ENCODE data around the gene SURF6. TPM values are rescaled to one million over a fixed set of nuclear protein-coding genes. Genes with fewer than 3 reads are reported as not detected.

SURF6 gene
- total RNA-seq, 1 experiment from 2014 or later = 21.2 TPM

DNA sequence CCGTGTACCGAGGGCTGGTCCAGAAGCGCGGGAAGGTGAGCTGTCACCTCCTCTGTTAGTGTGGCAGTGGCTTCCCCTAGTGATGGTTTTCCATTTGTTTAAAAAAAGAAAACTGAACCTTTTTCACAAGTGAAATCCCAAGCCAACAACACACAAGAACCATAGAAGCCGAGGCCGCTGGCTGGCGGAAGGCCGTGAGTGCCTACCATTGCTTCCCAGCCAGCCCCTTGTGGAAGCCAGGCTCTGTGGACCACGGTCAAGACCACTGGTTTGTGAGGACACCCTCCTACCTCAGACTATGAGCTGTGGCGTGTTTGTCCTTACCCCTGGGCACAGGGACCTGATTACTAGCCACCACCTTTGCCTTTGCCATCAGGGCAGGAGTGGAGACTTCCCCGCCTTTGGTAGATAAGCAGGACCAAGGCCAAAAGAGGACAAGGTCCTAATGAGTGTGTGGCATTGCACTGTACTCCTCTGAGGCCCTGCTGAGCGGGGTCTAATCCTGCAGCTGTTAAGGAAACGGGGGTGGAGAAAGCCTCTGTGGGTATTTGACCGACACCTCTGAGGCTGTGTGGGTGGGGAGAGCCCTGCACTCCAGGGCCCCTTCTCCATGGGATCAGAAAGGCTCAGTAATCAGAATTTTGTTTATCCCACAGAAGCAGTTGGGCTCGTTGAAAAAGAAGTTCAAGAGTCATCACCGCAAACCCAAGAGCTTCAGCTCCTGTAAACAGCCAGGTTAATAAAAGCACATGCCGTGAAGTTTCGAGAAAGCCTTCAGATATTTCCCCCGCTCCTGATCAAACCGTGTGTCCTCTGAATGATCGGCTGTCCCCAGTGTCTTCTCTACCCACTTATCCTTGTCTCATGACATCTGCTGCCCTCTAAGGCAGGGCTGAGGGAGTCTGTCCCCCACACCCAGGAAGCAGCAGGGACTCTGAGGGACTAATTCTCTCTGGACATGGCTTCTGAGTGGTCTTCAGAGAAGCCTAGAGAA is 24.7 kb upstream of the SURF6 start:
- Histone ChIP-seq H4K20me1 (ENCODE audit: insufficient read depth) (peaks cover 56% of the 10 kb centered on the region), H3K9me2 (ENCODE audit: insufficient read depth) (no peaks in the 10 kb centered on the region), H3K4me2 (no peak overlapping the region), H3K27me3 (ENCODE audit: insufficient read depth, low read depth) (no peaks in the 10 kb centered on the region), H3K36me3 (ENCODE audit: low read depth) (peaks cover 29% of the 10 kb centered on the region), H3F3A (ENCODE audit: insufficient read depth, low read depth) (peaks cover 36% of the 10 kb centered on the region), H3K79me2 (ENCODE audit: low read depth) (peaks cover 13% of the 10 kb centered on the region), H3K4me3 (no peak overlapping the region), H3K27ac (no peak overlapping the region), H2AFZ (no peak overlapping the region), H3K9me3 (ENCODE audit: insufficient read depth, low read depth) (no peaks in the 10 kb centered on the region), H3K4me1 (replicated peaks; ENCODE audit: insufficient read depth) (peaks cover 7% of the 10 kb centered on the region)
- no peak for DNase-seq
- intact Hi-C loops (cut with micrococcal nuclease; ENCODE audit: unreplicated experiment) = no loop called here
- ChIA-PET POLR2A (ENCODE audit: unreplicated experiment) (no interaction called here), CTCF (interaction anchor here (0.7 kb wide), 1 partner anchor 246 kb away, joined by 3 read pairs; no protein-coding TSS in a partner anchor)
- BruUV-seq (replicated peaks) = no TSS peak
- TF ChIP-seq EZH2 (IDR thresholded peaks at IDR 0.05; ENCODE audit: low read depth) = no peak
- TF ChIP-seq, protein P1, sequence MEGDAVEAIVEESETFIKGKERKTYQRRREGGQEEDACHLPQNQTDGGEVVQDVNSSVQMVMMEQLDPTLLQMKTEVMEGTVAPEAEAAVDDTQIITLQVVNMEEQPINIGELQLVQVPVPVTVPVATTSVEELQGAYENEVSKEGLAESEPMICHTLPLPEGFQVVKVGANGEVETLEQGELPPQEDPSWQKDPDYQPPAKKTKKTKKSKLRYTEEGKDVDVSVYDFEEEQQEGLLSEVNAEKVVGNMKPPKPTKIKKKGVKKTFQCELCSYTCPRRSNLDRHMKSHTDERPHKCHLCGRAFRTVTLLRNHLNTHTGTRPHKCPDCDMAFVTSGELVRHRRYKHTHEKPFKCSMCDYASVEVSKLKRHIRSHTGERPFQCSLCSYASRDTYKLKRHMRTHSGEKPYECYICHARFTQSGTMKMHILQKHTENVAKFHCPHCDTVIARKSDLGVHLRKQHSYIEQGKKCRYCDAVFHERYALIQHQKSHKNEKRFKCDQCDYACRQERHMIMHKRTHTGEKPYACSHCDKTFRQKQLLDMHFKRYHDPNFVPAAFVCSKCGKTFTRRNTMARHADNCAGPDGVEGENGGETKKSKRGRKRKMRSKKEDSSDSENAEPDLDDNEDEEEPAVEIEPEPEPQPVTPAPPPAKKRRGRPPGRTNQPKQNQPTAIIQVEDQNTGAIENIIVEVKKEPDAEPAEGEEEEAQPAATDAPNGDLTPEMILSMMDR (conservative IDR thresholded peaks at IDR 0.05) = no peak

DNA sequence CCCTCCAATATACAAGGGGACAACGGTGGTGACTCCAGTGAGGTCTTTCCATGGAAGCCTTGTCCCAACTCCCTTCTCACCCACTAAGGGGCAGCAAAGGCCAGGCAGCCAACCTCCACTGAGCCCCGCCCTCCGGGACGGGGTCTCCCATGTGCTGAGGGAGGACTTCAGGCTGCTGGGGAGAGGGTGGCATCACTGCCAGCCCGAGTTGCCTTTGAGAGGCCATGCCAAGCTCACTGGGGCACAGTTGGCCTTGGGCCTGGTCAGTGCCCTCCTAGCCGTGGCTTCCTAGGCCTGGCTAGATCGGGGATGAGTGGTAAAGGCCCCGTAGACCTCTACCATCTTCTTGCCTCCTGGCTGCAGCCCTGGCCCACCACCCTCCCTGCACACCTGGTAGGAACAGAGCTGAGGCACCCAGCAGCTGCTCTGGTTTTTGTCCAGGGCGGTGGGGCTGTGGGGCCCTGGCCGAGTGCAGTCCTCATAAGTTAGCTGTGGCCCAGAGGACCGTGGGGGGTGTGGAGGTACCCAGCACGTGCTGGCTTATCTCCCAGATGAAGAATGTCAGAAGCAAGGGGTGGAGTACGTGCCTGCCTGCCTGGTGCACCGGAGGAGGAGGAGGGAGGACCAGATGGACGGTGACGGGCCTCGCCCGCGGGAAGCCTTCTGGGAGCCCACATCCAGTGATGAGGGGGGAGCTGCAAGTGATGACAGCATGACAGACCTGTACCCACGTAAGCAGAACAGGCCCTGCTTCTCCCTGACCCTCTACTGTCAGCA is 23.6 kb upstream of the SURF6 start:
- BruUV-seq (replicated peaks) = no TSS peak
- POLR2A ChIA-PET (ENCODE audit: unreplicated experiment) = no interaction called here
- DNase-seq = no peak
- H3K79me2 ChIP-seq (ENCODE audit: low read depth) = peaks cover 24% of the 10 kb centered on the region
- H3K9me3 ChIP-seq (ENCODE audit: insufficient read depth, low read depth) = no peaks in the 10 kb centered on the region
- no peak overlapping the region for H3K4me3 ChIP-seq
- H4K20me1 ChIP-seq (ENCODE audit: insufficient read depth) = peaks cover 46% of the 10 kb centered on the region
- intact Hi-C loops (cut with micrococcal nuclease; ENCODE audit: unreplicated experiment) = loop anchor here (5.0 kb wide), 1 partner anchor 128 kb away; no protein-coding TSS in a partner anchor
- no peak overlapping the region for H3K27ac ChIP-seq
- peaks cover 16% of the 10 kb centered on the region for H3K4me1 ChIP-seq (replicated peaks; ENCODE audit: insufficient read depth)
- TF ChIP-seq EZH2 (IDR thresholded peaks at IDR 0.05; ENCODE audit: low read depth) = no peak
- TF ChIP-seq, protein P1 (conservative IDR thresholded peaks at IDR 0.05) = peak; percentile 41; the same call in 1 of the 2 replicates
- no peak overlapping the region for H2AFZ ChIP-seq
- no peak overlapping the region for H3K4me2 ChIP-seq
- H3K9me2 ChIP-seq (ENCODE audit: insufficient read depth) = no peaks in the 10 kb centered on the region
- CTCF ChIA-PET = no interaction called here
- H3K27me3 ChIP-seq (ENCODE audit: insufficient read depth, low read depth) = no peaks in the 10 kb centered on the region
- H3K36me3 ChIP-seq (ENCODE audit: low read depth) = peaks cover 21% of the 10 kb centered on the region
- peaks cover 41% of the 10 kb centered on the region for H3F3A ChIP-seq (ENCODE audit: insufficient read depth, low read depth)

GRCh38 chr9:133357656-133358055 is 21.7 kb upstream of the SURF6 start:
- H3K27ac ChIP-seq = no peak overlapping the region
- H3K9me3 ChIP-seq (ENCODE audit: insufficient read depth, low read depth) = no peaks in the 10 kb centered on the region
- ChIA-PET CTCF (interaction anchor here (0.7 kb wide), 1 partner anchor 91 kb away, joined by 4 read pairs; no protein-coding TSS in a partner anchor), POLR2A (ENCODE audit: unreplicated experiment) (no interaction called here)
- intact Hi-C loops (cut with micrococcal nuclease; ENCODE audit: unreplicated experiment) = loop anchor here (2.0 to 5.0 kb wide), 3 partner anchors 17 to 130 kb away; no protein-coding TSS in a partner anchor
- TF ChIP-seq EZH2 (IDR thresholded peaks at IDR 0.05; ENCODE audit: low read depth) = no peak
- TF ChIP-seq, protein P1 (conservative IDR thresholded peaks at IDR 0.05) = no peak
- no peaks in the 10 kb centered on the region for H3K27me3 ChIP-seq (ENCODE audit: insufficient read depth, low read depth)
- peaks cover 24% of the 10 kb centered on the region for H3K79me2 ChIP-seq (ENCODE audit: low read depth)
- H3F3A ChIP-seq (ENCODE audit: insufficient read depth, low read depth) = peaks cover 49% of the 10 kb centered on the region
- H3K4me3 ChIP-seq = peak overlapping the region; percentile 88; the same call in 1 of the 2 replicates
- BruUV-seq (replicated peaks) = no TSS peak
- DNase-seq = no peak
- 0 out of 2 replicates have a peak, but pooled peaks cover 7% of the 10 kb centered on the region for H3K36me3 ChIP-seq (ENCODE audit: low read depth)
- peaks cover 30% of the 10 kb centered on the region for H4K20me1 ChIP-seq (ENCODE audit: insufficient read depth)
- no peaks in the 10 kb centered on the region for H3K9me2 ChIP-seq (ENCODE audit: insufficient read depth)
- H3K4me2 ChIP-seq = peak overlapping the region; percentile 98
- no peak overlapping the region for H2AFZ ChIP-seq
- H3K4me1 ChIP-seq (replicated peaks; ENCODE audit: insufficient read depth) = peaks cover 16% of the 10 kb centered on the region
